Ovary (tissue), 9 donors: ENCODE data around the gene INTS11. TPM values are rescaled to one million over a fixed set of nuclear protein-coding genes. Genes with fewer than 3 reads are reported as not detected.
"Not testable (repeated sequence)": the region's sequence is repeated elsewhere in the genome, so short reads cannot be mapped to it uniquely, and the experiment has no call there.

Experiments
- DNase-seq, 5 donors: peaks; one replicate each; pipeline ENCODE4 v3.0.0-alpha.2; 2019 to 2020
- H3K27ac ChIP-seq, 2 donors: fragments of 200-600 bp; one replicate each; pipeline versions ENCODE4 v1.5.1 to v1.8.0; 2019 to 2022
- H3K27me3 ChIP-seq: fragments of 200-600 bp; one replicate; pipeline ENCODE4 v1.8.0; 2022
- H3K36me3 ChIP-seq: fragments of 200-600 bp; sonication (generic); one replicate; pipeline ENCODE4 v1.5.1; 2019
- H3K4me1 ChIP-seq: one replicate; pipeline ENCODE4 v1.8.1; 2013; ENCODE audit warnings: mild to moderate bottlenecking, moderate library complexity; ENCODE audit not compliant: insufficient read depth
- H3K4me3 ChIP-seq: fragments of 200-600 bp; sonication (generic); one replicate; pipeline ENCODE4 v1.5.1; 2017
- H3K9me3 ChIP-seq, 2 donors: fragments of 200-600 bp in 1 of 2; sonication (generic) in 1 of 2; one replicate each; pipeline versions ENCODE4 v1.5.1 to v1.8.1; 2013 to 2019; ENCODE audit warnings: mild to moderate bottlenecking in 1 of 2, moderate library complexity in 1 of 2
- EP300 ChIP-seq: sonication (generic); formaldehyde crosslinking; IDR thresholded peaks from one replicate; pipeline ENCODE4 v1.6.1; 2017; ENCODE audit warnings: antibody characterized with exemption
- POLR2A ChIP-seq: fragments of 450-650 bp; IDR thresholded peaks from one replicate; pipeline ENCODE4 v1.6.1; 2017; ENCODE audit warnings: antibody characterized with exemption, mild to moderate bottlenecking, moderate library complexity
- WGBS, 3 donors: extraction: QIAGEN DNeasy Blood & Tissue Kit in 1 of 3; methylation state at CpG; one replicate each; pipeline versions ENCODE4 v1.1.5 to v1.1.7; 2013 to 2017; 5-methylcytosine and 5-hydroxymethylcytosine counted together
- intact Hi-C, 4 donors: fragments of 100-400 bp; cut with DNase I; formaldehyde crosslinking; loops; one replicate each; pipeline versions ENCODE4 v1.11.0 to v1.15.1; 2022 to 2023
- polyA plus RNA-seq, 2 donors: library from polyadenylated mRNA; stranded (reverse); fragments of 200-250 nt in 1 of 2; fragments of 350-450 nt in 1 of 2; fragmentation: Illumina TruSeq in 1 of 2; extraction: RNeasy Lipid Tissue Mini Kit (QIAGEN cat#74804) in 1 of 2; gene quantifications; one replicate each; pipeline ENCODE4 v1.2.3, GENCODE V29; 2013 to 2014
- total RNA-seq, 7 donors: library from RNA; depleted of rRNA in 2 of 7; stranded (reverse); fragments of >200 nt in 2 of 7; fragmentation: NEBNext Ultra II Directional in 3 of 7; extraction: Animal tissue kit (Norgen Biotek cat#: 25700) in 3 of 7; gene quantifications; one replicate each; pipeline versions ENCODE4 v1.1.0 to v1.2.4, GENCODE V29; 2016 to 2023
- TF ChIP-seq, protein P1 (sequence below), 3 donors: fragments of 450-650 bp in 2 of 3; fragments of 200-600 bp in 1 of 3; IDR thresholded peaks; one replicate each; pipeline versions ENCODE4 v1.5.1 to v1.8.0; 2016 to 2022; ENCODE audit warnings: antibody characterized with exemption in 3 of 3, mild to moderate bottlenecking in 1 of 3
- donor health status: DM: no; HTN: no; CAD: no; lungs with moderate emphysema.
- donor health status: DM: no; HTN: no; CAD: no.
- donor health status: Bipolar disorder and iron deficiency.
- donor health status: DM: yes; HTN: yes; CAD: no.
- donor health status: DM: no; HTN: no; CAD: no.
- donor health status: DM: yes; HTN: yes; CAD: no.

INTS11 gene
- total and polyA plus RNA-seq, 9 donors, result 72.6 to 135 (median 109) TPM

DNA sequence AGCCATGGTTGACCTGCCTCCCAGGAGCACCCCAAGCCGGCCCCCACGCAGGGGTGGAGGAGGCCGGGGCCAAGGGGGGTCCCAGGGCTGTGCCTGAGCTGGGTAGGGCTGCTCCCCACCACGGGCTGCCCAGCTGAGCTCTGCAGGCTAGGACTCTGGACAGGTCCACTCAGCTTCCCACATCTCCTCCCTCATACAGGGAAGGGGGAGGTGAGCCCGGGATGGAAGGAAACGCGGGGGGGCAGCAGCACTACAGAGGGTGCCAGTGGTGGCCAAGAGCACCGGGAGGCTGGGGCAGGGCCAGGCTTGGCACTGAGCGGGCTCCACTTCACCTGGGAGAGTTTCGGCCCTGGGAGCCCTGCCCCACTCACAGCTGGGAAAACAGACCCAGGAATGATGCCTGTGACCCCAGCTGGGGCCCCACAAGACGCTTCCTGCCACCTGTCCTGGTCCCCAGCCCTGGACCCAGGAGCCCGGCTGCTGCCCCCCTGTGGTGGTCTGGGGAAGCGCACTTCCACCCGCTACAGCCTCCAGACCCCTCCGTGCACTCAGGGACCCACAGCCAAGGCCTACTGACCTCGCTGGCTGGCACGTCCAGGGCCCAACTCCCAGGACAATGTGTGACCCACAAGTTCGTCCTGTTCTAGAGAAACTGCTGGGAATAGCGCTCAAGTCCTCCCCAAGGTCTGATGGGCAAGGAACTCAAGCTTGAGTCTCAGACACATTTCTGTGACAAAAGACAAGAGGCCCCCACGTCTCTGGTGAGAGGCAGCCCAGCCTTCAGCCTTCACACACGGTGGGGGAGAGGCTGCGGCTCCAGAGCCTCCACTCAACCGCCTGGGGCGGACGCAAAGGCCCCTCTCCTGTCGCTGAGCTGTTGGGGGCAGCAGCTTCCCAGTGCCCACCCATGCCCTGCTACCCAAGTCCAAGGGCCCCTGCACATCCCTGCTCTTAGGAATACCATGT lies 47.6 kb upstream of the INTS11 start:
- TF ChIP-seq EP300 (no peak), POLR2A (no peak)
- TF ChIP-seq, protein P1, sequence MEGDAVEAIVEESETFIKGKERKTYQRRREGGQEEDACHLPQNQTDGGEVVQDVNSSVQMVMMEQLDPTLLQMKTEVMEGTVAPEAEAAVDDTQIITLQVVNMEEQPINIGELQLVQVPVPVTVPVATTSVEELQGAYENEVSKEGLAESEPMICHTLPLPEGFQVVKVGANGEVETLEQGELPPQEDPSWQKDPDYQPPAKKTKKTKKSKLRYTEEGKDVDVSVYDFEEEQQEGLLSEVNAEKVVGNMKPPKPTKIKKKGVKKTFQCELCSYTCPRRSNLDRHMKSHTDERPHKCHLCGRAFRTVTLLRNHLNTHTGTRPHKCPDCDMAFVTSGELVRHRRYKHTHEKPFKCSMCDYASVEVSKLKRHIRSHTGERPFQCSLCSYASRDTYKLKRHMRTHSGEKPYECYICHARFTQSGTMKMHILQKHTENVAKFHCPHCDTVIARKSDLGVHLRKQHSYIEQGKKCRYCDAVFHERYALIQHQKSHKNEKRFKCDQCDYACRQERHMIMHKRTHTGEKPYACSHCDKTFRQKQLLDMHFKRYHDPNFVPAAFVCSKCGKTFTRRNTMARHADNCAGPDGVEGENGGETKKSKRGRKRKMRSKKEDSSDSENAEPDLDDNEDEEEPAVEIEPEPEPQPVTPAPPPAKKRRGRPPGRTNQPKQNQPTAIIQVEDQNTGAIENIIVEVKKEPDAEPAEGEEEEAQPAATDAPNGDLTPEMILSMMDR (IDR thresholded peaks at IDR 0.05), result peak; percentile 87 to 90 (median 90)
- Histone ChIP-seq H3K4me3 (no peak overlapping the region), H3K27ac (no peak overlapping the region), H3K4me1 (peaks cover 7% of the 10 kb centered on the region), H3K9me3 (no peaks in the 10 kb centered on the region), H3K27me3 (no peaks in the 10 kb centered on the region), H3K36me3 (no peaks in the 10 kb centered on the region)
- intact Hi-C loops, result loop anchor here in 2 of 4 donors (10.0 kb wide), 2 partner anchors 133 to 257 kb away; partner anchors contain the start of gene C1orf159 (in 1 of the 2)
- DNase-seq, result peak; percentile 64 to 85 (median 78)
- 24 to 27% (median 24%) methylated on average over 22 to 26 of the region's 26 CpGs for WGBS, 3 donors

DNA sequence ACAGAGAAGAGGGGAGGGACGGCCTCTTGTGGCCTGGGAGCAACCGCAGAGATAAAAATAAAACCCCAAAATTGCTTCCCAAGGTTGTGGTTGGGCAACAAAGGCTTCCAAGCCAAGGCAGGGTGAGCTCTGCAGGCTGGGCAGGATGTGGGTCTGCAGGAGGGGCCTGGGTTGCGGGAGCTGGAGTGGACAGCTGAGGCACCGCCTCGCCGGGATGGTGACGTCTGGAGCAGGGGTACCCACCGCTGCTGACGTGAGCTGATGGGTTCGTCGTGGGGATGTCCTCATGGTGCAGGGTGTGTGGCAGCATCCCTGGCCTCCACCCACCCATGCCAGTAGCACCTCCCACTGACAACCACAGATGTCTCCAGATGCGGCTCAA lies 46.9 kb upstream of the INTS11 start:
- Histone ChIP-seq H3K4me1 (peaks cover 7% of the 10 kb centered on the region), H3K4me3 (no peak overlapping the region), H3K9me3 (no peaks in the 10 kb centered on the region), H3K36me3 (no peaks in the 10 kb centered on the region), H3K27me3 (no peaks in the 10 kb centered on the region), H3K27ac (no peak overlapping the region)
- 49 to 55% (median 55%) methylated on average over 12 of the region's 12 CpGs for WGBS, 3 donors
- DNase-seq, result no peak
- TF ChIP-seq EP300 (no peak), POLR2A (no peak)
- TF ChIP-seq, protein P1 (IDR thresholded peaks at IDR 0.05), result no peak
- intact Hi-C loops, result loop anchor here in 2 of 4 donors (10.0 kb wide), 2 partner anchors 133 to 257 kb away; partner anchors contain the start of gene C1orf159 (in 1 of the 2)

DNA sequence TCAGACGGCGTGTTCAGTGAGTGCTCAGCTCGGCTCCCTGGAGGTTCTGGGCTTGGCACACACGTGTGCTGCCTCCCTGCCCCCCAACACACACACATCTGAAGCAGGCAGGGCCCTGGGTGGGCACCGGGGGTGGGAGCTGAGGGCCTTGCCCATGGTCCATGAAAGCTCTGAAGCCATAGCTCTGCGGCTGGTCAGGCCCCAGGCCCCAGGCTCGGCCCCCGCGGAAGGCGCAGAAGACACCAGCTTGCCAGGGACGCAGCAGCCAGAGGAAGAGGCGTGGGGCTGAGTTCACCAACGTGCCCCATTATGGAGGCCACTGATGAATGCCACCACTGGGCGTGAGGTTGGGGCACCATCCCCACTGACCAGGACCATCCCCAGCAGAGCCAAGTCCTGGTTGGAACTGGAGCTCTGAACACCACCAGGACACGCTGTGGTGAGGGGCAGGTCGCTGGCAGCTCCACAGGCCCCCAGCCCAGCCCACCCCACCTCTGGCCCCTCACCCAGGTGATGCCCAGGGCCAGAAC lies 46.4 kb upstream of the INTS11 start:
- intact Hi-C loops, result loop anchor here in 2 of 4 donors (10.0 kb wide), 2 partner anchors 134 to 256 kb away; partner anchors contain the start of gene C1orf159 (in 1 of the 2)
- no peak overlapping the region for H3K27ac ChIP-seq
- 73 to 83% (median 82%) methylated on average over 16 of the region's 16 CpGs for WGBS, 3 donors
- no peaks in the 10 kb centered on the region for H3K9me3 ChIP-seq
- TF ChIP-seq EP300 (no peak), POLR2A (no peak)
- TF ChIP-seq, protein P1 (IDR thresholded peaks at IDR 0.05), result no peak
- H3K4me1 ChIP-seq, result peaks cover 6% of the 10 kb centered on the region
- H3K36me3 ChIP-seq, result no peaks in the 10 kb centered on the region
- H3K4me3 ChIP-seq, result no peak overlapping the region
- no peaks in the 10 kb centered on the region for H3K27me3 ChIP-seq
- no peak for DNase-seq

DNA sequence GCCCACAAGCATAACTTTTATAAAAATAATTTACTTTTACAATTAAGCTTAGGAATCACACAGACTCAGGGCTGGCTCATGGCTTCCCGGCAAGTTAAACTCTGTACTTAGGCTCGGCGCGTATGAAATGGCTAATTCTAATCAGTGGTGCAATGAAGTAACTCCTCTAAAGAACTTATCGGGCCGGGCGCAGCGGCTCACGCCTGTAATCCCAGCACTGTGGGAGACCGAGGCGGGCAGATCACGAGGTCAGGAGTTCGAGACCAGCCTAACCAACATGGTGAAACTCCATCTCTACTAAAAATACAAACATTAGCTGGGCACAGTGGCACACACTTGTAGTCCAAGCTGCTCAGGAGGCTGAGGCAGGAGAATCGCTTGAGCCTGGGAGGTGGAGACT lies 45.6 kb upstream of the INTS11 start:
- not testable (repeated sequence) for H3K27ac ChIP-seq, H3K4me3 ChIP-seq, DNase-seq, H3K36me3 ChIP-seq, H3K27me3 ChIP-seq, H3K9me3 ChIP-seq, H3K4me1 ChIP-seq
- intact Hi-C loops, result loop anchor here in 2 of 4 donors (10.0 kb wide), 2 partner anchors 135 to 255 kb away; partner anchors contain the start of gene C1orf159 (in 1 of the 2)
- 86 to 87% (median 86%) methylated on average over 14 of the region's 14 CpGs for WGBS, 3 donors
